Endothelial cell (in vitro differentiated cells): Measurements from ENCODE around the gene AIFM1. TPM values are rescaled to one million over a fixed set of nuclear protein-coding genes. Genes with fewer than 3 reads are reported as not detected.
A peak's percentile ranks its signal among the peaks of the same experiment; 100 is the strongest.

ENCODE experiments used
- DNase-seq: peaks from one replicate; pipeline ENCODE4 v3.0.0; 2021; ENCODE audit warnings: low spot score
- H3K27ac Mint-ChIP-seq: one replicate; pipeline ENCODE4 v1.8.0; 2021; ENCODE audit warnings: mixed read lengths, inconsistent platforms; ENCODE audit not compliant: unreplicated experiment
- H3K27me3 Mint-ChIP-seq: one replicate; pipeline ENCODE4 v1.8.0; 2021; ENCODE audit warnings: mild to moderate bottlenecking, moderate library complexity, mixed read lengths, inconsistent platforms; ENCODE audit not compliant: unreplicated experiment
- H3K36me3 Mint-ChIP-seq: one replicate; pipeline ENCODE4 v1.8.0; 2021; ENCODE audit warnings: mild to moderate bottlenecking, low read depth, mixed read lengths, inconsistent platforms; ENCODE audit not compliant: unreplicated experiment
- H3K4me1 Mint-ChIP-seq: one replicate; pipeline ENCODE4 v1.8.0; 2021; ENCODE audit warnings: mild to moderate bottlenecking, mixed read lengths, inconsistent platforms; ENCODE audit not compliant: unreplicated experiment
- H3K4me3 Mint-ChIP-seq: one replicate; pipeline ENCODE4 v1.8.0; 2021; ENCODE audit warnings: mild to moderate bottlenecking, mixed read lengths, inconsistent platforms; ENCODE audit not compliant: unreplicated experiment
- H3K9me3 Mint-ChIP-seq: one replicate; pipeline ENCODE4 v1.8.0; 2021; ENCODE audit warnings: mixed read lengths, inconsistent platforms; ENCODE audit not compliant: unreplicated experiment
- CTCF ChIP-seq: fragments of 200-600 bp; sonication (generic); IDR thresholded peaks from one replicate; pipeline ENCODE4 v1.5.0; 2021; ENCODE audit warnings: antibody characterized with exemption; ENCODE audit not compliant: unreplicated experiment
- total RNA-seq: library from RNA; stranded (reverse); fragmentation: NEBNext Ultra II Directional; extraction: Animal tissue kit (Norgen Biotek cat#: 25700); gene quantifications from one replicate; pipeline ENCODE4 v1.2.1, GENCODE V29; 2021; ENCODE audit not compliant: unreplicated experiment

Gene AIFM1
- total RNA-seq, 1 donor from 2014 or later: 39.9 TPM

- H3K4me1 Mint-ChIP-seq: peaks cover 21% of the 10 kb centered on the region
- DNase-seq: no peak
- H3K27ac Mint-ChIP-seq: no peak overlapping the region
- peaks cover 2% of the 10 kb centered on the region for H3K27me3 Mint-ChIP-seq
- H3K4me3 Mint-ChIP-seq: no peak overlapping the region
- no peaks in the 10 kb centered on the region for H3K9me3 Mint-ChIP-seq
- no peak for TF ChIP-seq CTCF
- peaks cover 8% of the 10 kb centered on the region for H3K36me3 Mint-ChIP-seq
Measured at GRCh38 chrX:130082244-130083106, 83.2 kb downstream of the AIFM1 start.

- H3K4me3 Mint-ChIP-seq: no peak overlapping the region
- H3K36me3 Mint-ChIP-seq: peaks cover 8% of the 10 kb centered on the region
- H3K27me3 Mint-ChIP-seq: peaks cover 2% of the 10 kb centered on the region
- H3K27ac Mint-ChIP-seq: peak overlapping the region; percentile 43
- no peaks in the 10 kb centered on the region for H3K9me3 Mint-ChIP-seq
- H3K4me1 Mint-ChIP-seq: peaks cover 21% of the 10 kb centered on the region
- no peak for TF ChIP-seq CTCF
- no peak for DNase-seq
Measured at GRCh38 chrX:130081421-130082045, 84.1 kb downstream of the AIFM1 start.

- Mint-ChIP-seq H3K27me3 (peaks cover 2% of the 10 kb centered on the region), H3K4me1 (peaks cover 17% of the 10 kb centered on the region), H3K36me3 (peaks cover 8% of the 10 kb centered on the region), H3K9me3 (no peaks in the 10 kb centered on the region), H3K4me3 (no peak overlapping the region), H3K27ac (no peak overlapping the region)
- TF ChIP-seq CTCF: no peak
- DNase-seq: no peak
Measured at GRCh38 chrX:130080791-130081367, 84.8 kb downstream of the AIFM1 start.

- DNase-seq: peak; percentile 53
- peak overlapping the region; percentile 19 for H3K4me3 Mint-ChIP-seq
- H3K36me3 Mint-ChIP-seq: peaks cover 12% of the 10 kb centered on the region
- peak; percentile 66 for TF ChIP-seq CTCF
- no peak overlapping the region for H3K27ac Mint-ChIP-seq
- H3K27me3 Mint-ChIP-seq: peaks cover 2% of the 10 kb centered on the region
- H3K4me1 Mint-ChIP-seq: peaks cover 10% of the 10 kb centered on the region
- no peaks in the 10 kb centered on the region for H3K9me3 Mint-ChIP-seq
Measured at GRCh38 chrX:130079824-130080406, 85.7 kb downstream of the AIFM1 start.

Other genes with a start within 250 kb of the AIFM1 start
- gene BCORL1, start 183.2 kb downstream of the AIFM1 start, total RNA-seq: 34.0 TPM
- gene ELF4, start 55.3 kb downstream of the AIFM1 start, total RNA-seq: 23.6 TPM
- gene RAB33A, start 6.1 kb upstream of the AIFM1 start, total RNA-seq: 4.1 TPM
- gene ZNF280C, start 103.1 kb upstream of the AIFM1 start, total RNA-seq: 7.4 TPM
- gene SLC25A14, start 174.1 kb upstream of the AIFM1 start, total RNA-seq: 14.5 TPM
- not detected for gene GPR119, start 219.8 kb upstream of the AIFM1 start, total RNA-seq
- 24.5 TPM for gene RBMX2, start 236.1 kb upstream of the AIFM1 start, total RNA-seq